NCI-H1930 (cell line): ENCODE results near the gene COPS7B.

ENCODE experiments used
- DNase-seq, 2 experiments: peaks; one replicate each; lab custom pipeline; 2025; lab: John Stamatoyannopoulos, UW

COPS7B gene

GRCh38 chr2:231785822-231786176 lies 446 bp upstream of the COPS7B start:
- no peak for DNase-seq

GRCh38 chr2:231786917-231787292 lies 660 bp downstream of the COPS7B start:
- DNase-seq = no peak

GRCh38 chr2:231791107-231791506 lies 4.9 kb downstream of the COPS7B start:
- DNase-seq = no peak

GRCh38 chr2:231794383-231794782 lies 8.1 kb downstream of the COPS7B start:
- no peak for DNase-seq

- DNase-seq = no peak
Measured at GRCh38 chr2:231795525-231796327, 9.5 kb downstream of the COPS7B start.

- DNase-seq = no peak
Measured at GRCh38 chr2:231800493-231801091, 14.3 kb downstream of the COPS7B start.

GRCh38 chr2:231803501-231804138 lies 17.4 kb downstream of the COPS7B start:
- no peak for DNase-seq

GRCh38 chr2:231807020-231807419 lies 20.8 kb downstream of the COPS7B start:
- no peak for DNase-seq

- DNase-seq = no peak
Measured at GRCh38 chr2:231810905-231811304, 24.7 kb downstream of the COPS7B start.

GRCh38 chr2:231816327-231817026 lies 30.2 kb downstream of the COPS7B start:
- DNase-seq = no peak

- DNase-seq = no peak
Measured at GRCh38 chr2:231819447-231820042, 33.3 kb downstream of the COPS7B start.

- DNase-seq = no peak
Measured at GRCh38 chr2:231820786-231821303, 34.6 kb downstream of the COPS7B start.

- no peak for DNase-seq
Measured at GRCh38 chr2:231821908-231822307, 35.7 kb downstream of the COPS7B start.

GRCh38 chr2:231853105-231853504 lies 66.9 kb downstream of the COPS7B start:
- DNase-seq = no peak

- no peak for DNase-seq
Measured at GRCh38 chr2:231854616-231855125, 68.4 kb downstream of the COPS7B start.

- DNase-seq = no peak
Measured at GRCh38 chr2:231856959-231857358, 70.7 kb downstream of the COPS7B start.
